GM23248 (cell line): ENCODE data around the gene FAM53A.

Experiments
- EZH2 ChIP-seq: fragments of 200-600 bp; sonication (generic); IDR thresholded peaks from 2 replicates; pipeline ENCODE4 v1.6.1; 2018; ENCODE audit warnings: antibody characterized with exemption, mild to moderate bottlenecking; ENCODE audit not compliant: insufficient read depth, poor library complexity, severe bottlenecking
- EZH2phosphoT487 ChIP-seq: fragments of 200-600 bp; sonication (generic); IDR thresholded peaks from 2 replicates; pipeline ENCODE4 v1.6.1; 2018; ENCODE audit warnings: antibody characterized with exemption, moderate library complexity, mild to moderate bottlenecking, low read depth; ENCODE audit not compliant: insufficient read depth

GRCh38 chr4:1601533-1601835 is 82.6 kb downstream of the FAM53A start:
- TF ChIP-seq EZH2 (no peak), EZH2phosphoT487 (no peak)
